ENCODE results near the gene LCN6.

- TF ChIP-seq, protein P1, sequence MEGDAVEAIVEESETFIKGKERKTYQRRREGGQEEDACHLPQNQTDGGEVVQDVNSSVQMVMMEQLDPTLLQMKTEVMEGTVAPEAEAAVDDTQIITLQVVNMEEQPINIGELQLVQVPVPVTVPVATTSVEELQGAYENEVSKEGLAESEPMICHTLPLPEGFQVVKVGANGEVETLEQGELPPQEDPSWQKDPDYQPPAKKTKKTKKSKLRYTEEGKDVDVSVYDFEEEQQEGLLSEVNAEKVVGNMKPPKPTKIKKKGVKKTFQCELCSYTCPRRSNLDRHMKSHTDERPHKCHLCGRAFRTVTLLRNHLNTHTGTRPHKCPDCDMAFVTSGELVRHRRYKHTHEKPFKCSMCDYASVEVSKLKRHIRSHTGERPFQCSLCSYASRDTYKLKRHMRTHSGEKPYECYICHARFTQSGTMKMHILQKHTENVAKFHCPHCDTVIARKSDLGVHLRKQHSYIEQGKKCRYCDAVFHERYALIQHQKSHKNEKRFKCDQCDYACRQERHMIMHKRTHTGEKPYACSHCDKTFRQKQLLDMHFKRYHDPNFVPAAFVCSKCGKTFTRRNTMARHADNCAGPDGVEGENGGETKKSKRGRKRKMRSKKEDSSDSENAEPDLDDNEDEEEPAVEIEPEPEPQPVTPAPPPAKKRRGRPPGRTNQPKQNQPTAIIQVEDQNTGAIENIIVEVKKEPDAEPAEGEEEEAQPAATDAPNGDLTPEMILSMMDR (IDR thresholded peaks at IDR 0.05; ENCODE audit: insufficient read depth, low read depth, low read length) = no peak
- TF ChIP-seq EZH2 (IDR thresholded peaks at IDR 0.05; ENCODE audit: insufficient read depth, low read length) = no peak
Observed at GRCh38 chr9:136719195-136719880, 29.0 kb downstream of the LCN6 start.

All from astrocyte (in vitro differentiated cells and primary cell).